ENCODE measurements around the gene TMEM138. TPM values are rescaled to one million over a fixed set of nuclear protein-coding genes. Genes with fewer than 3 reads are reported as not detected.

TMEM138 gene
- total and polyA plus RNA-seq, 2 of the 13 experiments (the other 11 are each of a cell fraction or from before 2014, with no cell fraction given): 43.5 to 61.0 TPM

DNA sequence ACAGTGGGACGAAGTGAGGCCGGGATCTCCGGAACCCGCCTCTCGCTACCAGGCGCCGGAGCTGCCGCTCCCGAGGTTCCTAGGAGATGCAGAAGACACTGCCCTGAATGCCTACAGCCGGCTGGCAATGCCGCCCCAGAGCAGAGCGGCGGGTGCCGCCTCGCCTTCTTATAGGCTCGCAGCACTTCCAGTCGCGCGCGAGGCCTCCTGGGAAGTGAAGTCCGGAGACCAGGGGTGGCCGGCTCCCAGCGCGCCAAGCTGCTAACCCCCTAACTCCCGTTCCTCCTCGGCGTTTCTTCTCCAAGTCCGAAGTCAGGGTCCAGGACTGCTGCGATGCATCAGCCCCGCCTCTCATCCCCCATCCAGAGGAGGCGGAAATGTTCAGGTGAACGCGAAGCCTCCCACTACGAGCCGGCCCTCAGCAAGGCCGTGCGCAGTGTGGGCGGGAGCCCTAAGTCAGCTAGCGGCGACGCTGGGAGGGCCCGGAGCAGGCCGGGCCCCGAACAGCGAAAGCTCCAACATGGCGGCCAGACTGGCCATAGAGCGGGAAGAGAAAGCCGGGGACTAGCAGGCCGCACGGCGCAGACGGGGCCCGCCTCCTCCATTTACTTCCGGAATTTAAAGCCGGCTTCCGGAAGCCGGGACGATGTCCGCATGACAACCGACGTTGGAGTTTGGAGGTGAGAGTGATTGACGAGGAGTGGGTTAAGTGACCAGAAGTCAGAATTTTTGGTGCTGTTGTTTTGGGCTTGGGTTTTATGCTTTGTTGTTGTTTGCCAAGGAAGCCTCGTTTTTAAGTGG lies at the start of gene TMEM138, which contains the start of gene CYB561A3 (continued):
- peak; percentile 79 for TF ChIP-seq ASH2L (IDR thresholded peaks at IDR 0.05; ENCODE audit: insufficient read length, low read depth, low read length)
- TF ChIP-seq NCOA2 (CRISPR knock-in tag; IDR thresholded peaks at IDR 0.05): peak; percentile 11; the same call in 1 of the 2 replicates
- TF ChIP-seq ZNF10 (CRISPR knock-in tag; IDR thresholded peaks at IDR 0.05; ENCODE audit: borderline replicate concordance, low read depth): no peak
- no peak for TF ChIP-seq ZNF251 (CRISPR knock-in tag; IDR thresholded peaks at IDR 0.05)
- TF ChIP-seq SMAD3 (CRISPR knock-in tag; IDR thresholded peaks at IDR 0.05): no peak; the same call in none of the 2 replicates
- no peak for TF ChIP-seq ZKSCAN5 (CRISPR knock-in tag; IDR thresholded peaks at IDR 0.05)
- TF ChIP-seq GATAD2A (CRISPR knock-in tag; IDR thresholded peaks at IDR 0.05): peak; percentile 11; the same call in 1 of the 2 replicates
- TF ChIP-seq SMARCC2 (IDR thresholded peaks at IDR 0.05): no peak
- TF ChIP-seq, protein P1, sequence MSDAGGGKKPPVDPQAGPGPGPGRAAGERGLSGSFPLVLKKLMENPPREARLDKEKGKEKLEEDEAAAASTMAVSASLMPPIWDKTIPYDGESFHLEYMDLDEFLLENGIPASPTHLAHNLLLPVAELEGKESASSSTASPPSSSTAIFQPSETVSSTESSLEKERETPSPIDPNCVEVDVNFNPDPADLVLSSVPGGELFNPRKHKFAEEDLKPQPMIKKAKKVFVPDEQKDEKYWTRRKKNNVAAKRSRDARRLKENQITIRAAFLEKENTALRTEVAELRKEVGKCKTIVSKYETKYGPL (CRISPR knock-in tag; IDR thresholded peaks at IDR 0.05): no peak
- TF ChIP-seq GPBP1L1 (CRISPR knock-in tag; IDR thresholded peaks at IDR 0.05): no peak
- TF ChIP-seq MAF1 (CRISPR knock-in tag; IDR thresholded peaks at IDR 0.05; ENCODE audit: borderline replicate concordance): peak; percentile 58
- TF ChIP-seq KDM1A (CRISPR knock-in tag; IDR thresholded peaks at IDR 0.05): no peak
- no peak for TF ChIP-seq ZNF619 (CRISPR knock-in tag; IDR thresholded peaks at IDR 0.05)
- TF ChIP-seq, protein P2, sequence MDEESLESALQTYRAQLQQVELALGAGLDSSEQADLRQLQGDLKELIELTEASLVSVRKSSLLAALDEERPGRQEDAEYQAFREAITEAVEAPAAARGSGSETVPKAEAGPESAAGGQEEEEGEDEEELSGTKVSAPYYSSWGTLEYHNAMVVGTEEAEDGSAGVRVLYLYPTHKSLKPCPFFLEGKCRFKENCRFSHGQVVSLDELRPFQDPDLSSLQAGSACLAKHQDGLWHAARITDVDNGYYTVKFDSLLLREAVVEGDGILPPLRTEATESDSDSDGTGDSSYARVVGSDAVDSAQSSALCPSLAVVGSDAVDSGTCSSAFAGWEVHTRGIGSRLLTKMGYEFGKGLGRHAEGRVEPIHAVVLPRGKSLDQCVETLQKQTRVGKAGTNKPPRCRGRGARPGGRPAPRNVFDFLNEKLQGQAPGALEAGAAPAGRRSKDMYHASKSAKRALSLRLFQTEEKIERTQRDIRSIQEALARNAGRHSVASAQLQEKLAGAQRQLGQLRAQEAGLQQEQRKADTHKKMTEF (CRISPR knock-in tag; IDR thresholded peaks at IDR 0.05): peak; percentile 94
- no peak for TF ChIP-seq ZNF580 (CRISPR knock-in tag; IDR thresholded peaks at IDR 0.05; ENCODE audit: borderline replicate concordance, low read depth)
- peak; percentile 4 for TF ChIP-seq ZBTB44 (CRISPR knock-in tag; IDR thresholded peaks at IDR 0.05)
- TF ChIP-seq RBFOX2 (IDR thresholded peaks at IDR 0.05; ENCODE audit: low read depth, low read length): peak; percentile 93
- peak; percentile 90; the same call in 1 of the 2 replicates for TF ChIP-seq NFKB2 (CRISPR knock-in tag; IDR thresholded peaks at IDR 0.05; ENCODE audit: borderline replicate concordance)
- TF ChIP-seq ZNF225 (CRISPR knock-in tag; IDR thresholded peaks at IDR 0.05): peak; percentile 94
- peak; percentile 60 for TF ChIP-seq HCFC1 (IDR thresholded peaks at IDR 0.05; ENCODE audit: low read depth, low read length)
- TF ChIP-seq GATA4 (IDR thresholded peaks at IDR 0.05; ENCODE audit: borderline replicate concordance, low read depth): peak; percentile 57; the same call in 1 of the 2 replicates
- TF ChIP-seq BORCS8-MEF2B (CRISPR knock-in tag; IDR thresholded peaks at IDR 0.05): peak; percentile 78; the same call in 1 of the 2 replicates
- TF ChIP-seq GATAD1 (CRISPR knock-in tag; IDR thresholded peaks at IDR 0.05): peak; percentile 84
- peak; percentile 18; the same call in 1 of the 2 replicates for TF ChIP-seq HBP1 (CRISPR knock-in tag; IDR thresholded peaks at IDR 0.05; ENCODE audit: low read depth)
